Karpas-422 (cell line): ENCODE results near the gene ERBB2. TPM values are rescaled to one million over a fixed set of nuclear protein-coding genes. Genes with fewer than 3 reads are reported as not detected.

Source experiments
- DNase-seq: peaks from one replicate; pipeline ENCODE4 v3.0.0-alpha.2; 2015
- H2AFZ ChIP-seq: fragments of 200-600 bp; sonication (generic); 2 replicates; pipeline ENCODE4 v1.6.1; 2014; ENCODE audit warnings: antibody characterized with exemption, low read length, mixed read lengths
- H3K27ac ChIP-seq: fragments of 200-600 bp; sonication (generic); 2 replicates; pipeline ENCODE4 v1.5.1; 2014; ENCODE audit warnings: mild to moderate bottlenecking, low read length, moderate library complexity
- H3K27me3 ChIP-seq: fragments of 200-600 bp; sonication (generic); 2 replicates; pipeline ENCODE4 v1.6.1; 2014; ENCODE audit warnings: low read length, mixed read lengths
- H3K36me3 ChIP-seq: fragments of 200-600 bp; sonication (generic); 2 replicates; pipeline ENCODE4 v1.6.1; 2014; ENCODE audit warnings: low read length, mixed read lengths; ENCODE audit not compliant: insufficient read depth
- H3K4me1 ChIP-seq: fragments of 200-600 bp; sonication (generic); 2 replicates; pipeline ENCODE4 v1.6.1; 2014; ENCODE audit warnings: mild to moderate bottlenecking, low read length, mixed read lengths
- H3K4me2 ChIP-seq: fragments of 200-600 bp; sonication (generic); 2 replicates; pipeline ENCODE4 v1.6.1; 2014; ENCODE audit warnings: low read length, low read depth, mild to moderate bottlenecking; ENCODE audit not compliant: poor library complexity, severe bottlenecking
- H3K4me3 ChIP-seq: fragments of 200-600 bp; sonication (generic); 2 replicates; pipeline ENCODE4 v1.5.1; 2014; ENCODE audit warnings: mild to moderate bottlenecking, antibody characterized with exemption, low read length, mixed read lengths
- H3K79me2 ChIP-seq: fragments of 200-600 bp; sonication (generic); 2 replicates; pipeline ENCODE4 v1.6.1; 2014; ENCODE audit warnings: mild to moderate bottlenecking, low read length, mixed read lengths
- H3K9ac ChIP-seq: fragments of 200-600 bp; sonication (generic); 2 replicates; pipeline ENCODE4 v1.6.0; 2014; ENCODE audit warnings: low read length
- H3K9me2 ChIP-seq: fragments of 200-600 bp; sonication (generic), shearing (Covaris generic); replicated peaks from 2 replicates; pipeline ENCODE4 v1.6.0; 2014; ENCODE audit warnings: mild to moderate bottlenecking, low read length, moderate library complexity; ENCODE audit not compliant: insufficient read depth
- H3K9me3 ChIP-seq: fragments of 300-700, 200-600 bp; sonication (generic); 2 replicates; pipeline ENCODE4 v1.6.1; 2014; ENCODE audit warnings: low read length, mixed read lengths
- H4K20me1 ChIP-seq: fragments of 200-600 bp; sonication (generic); 2 replicates; pipeline ENCODE4 v1.6.1; 2014; ENCODE audit warnings: mild to moderate bottlenecking, antibody characterized with exemption, low read length, low read depth; ENCODE audit not compliant: insufficient read depth
- total RNA-seq: library from RNA; depleted of rRNA; stranded (reverse); fragments of >200 nt; shearing (Covaris generic); gene quantifications from 2 replicates; pipeline ENCODE4 v1.2.3, GENCODE V29; 2014; ENCODE audit warnings: low replicate concordance

ERBB2 gene
- total RNA-seq, 1 experiment from 2014 or later, result 7.3 TPM

DNA sequence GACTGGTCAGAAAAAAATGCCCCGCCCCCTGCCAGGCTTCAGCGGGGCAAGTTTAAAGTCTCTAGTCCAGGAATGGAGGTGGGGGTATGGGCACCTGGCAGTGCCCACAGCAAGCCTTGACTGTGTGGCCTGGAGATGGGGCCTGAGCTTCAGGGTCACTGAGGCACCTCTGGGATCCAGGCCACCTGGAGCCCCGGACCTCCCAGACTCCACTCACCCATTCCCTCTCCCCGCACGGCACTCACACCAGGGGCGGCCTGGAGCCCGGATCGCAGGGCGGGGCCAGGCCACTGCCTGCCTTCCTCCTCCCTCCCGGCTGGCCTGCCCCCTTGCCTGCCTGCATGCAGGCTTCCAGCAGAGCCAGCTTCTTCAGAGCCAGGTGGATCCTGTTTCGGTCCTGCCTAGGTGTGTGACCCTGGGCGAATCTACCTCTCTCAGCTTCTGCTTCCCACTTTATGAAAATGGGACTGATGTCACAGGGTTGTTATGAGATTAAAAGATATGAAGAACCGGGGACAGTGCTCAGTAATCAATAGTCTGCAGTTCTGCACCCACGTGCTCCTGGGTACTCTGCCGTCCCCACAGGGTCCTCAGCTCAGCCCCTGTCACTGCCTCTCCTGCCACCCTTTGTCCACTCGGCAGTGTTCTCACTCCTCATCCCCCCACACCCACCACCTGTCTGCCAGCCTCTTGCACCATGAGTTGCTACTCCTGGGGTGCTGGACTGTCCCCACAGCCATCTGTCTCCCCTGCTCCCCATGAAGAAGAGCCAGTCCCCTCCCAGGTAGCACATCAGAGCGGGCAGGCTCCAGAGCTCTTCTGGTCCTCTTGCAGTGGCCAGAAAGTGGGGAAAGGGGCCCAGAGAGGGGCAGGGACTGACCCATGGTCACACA is 35.9 kb upstream of the ERBB2 start:
- H2AFZ ChIP-seq, result no peak overlapping the region
- H4K20me1 ChIP-seq, result no peaks in the 10 kb centered on the region; the same call in 1 of the 2 replicates
- no peak overlapping the region for H3K4me3 ChIP-seq
- H3K36me3 ChIP-seq, result no peaks in the 10 kb centered on the region
- no peaks in the 10 kb centered on the region for H3K79me2 ChIP-seq
- H3K4me2 ChIP-seq, result no peak overlapping the region
- H3K27ac ChIP-seq, result no peak overlapping the region
- no peaks in the 10 kb centered on the region for H3K27me3 ChIP-seq
- DNase-seq, result no peak
- no peaks in the 10 kb centered on the region for H3K9me3 ChIP-seq
- H3K4me1 ChIP-seq, result peaks cover 20% of the 10 kb centered on the region
- no peaks in the 10 kb centered on the region for H3K9me2 ChIP-seq
- no peak overlapping the region for H3K9ac ChIP-seq

DNA sequence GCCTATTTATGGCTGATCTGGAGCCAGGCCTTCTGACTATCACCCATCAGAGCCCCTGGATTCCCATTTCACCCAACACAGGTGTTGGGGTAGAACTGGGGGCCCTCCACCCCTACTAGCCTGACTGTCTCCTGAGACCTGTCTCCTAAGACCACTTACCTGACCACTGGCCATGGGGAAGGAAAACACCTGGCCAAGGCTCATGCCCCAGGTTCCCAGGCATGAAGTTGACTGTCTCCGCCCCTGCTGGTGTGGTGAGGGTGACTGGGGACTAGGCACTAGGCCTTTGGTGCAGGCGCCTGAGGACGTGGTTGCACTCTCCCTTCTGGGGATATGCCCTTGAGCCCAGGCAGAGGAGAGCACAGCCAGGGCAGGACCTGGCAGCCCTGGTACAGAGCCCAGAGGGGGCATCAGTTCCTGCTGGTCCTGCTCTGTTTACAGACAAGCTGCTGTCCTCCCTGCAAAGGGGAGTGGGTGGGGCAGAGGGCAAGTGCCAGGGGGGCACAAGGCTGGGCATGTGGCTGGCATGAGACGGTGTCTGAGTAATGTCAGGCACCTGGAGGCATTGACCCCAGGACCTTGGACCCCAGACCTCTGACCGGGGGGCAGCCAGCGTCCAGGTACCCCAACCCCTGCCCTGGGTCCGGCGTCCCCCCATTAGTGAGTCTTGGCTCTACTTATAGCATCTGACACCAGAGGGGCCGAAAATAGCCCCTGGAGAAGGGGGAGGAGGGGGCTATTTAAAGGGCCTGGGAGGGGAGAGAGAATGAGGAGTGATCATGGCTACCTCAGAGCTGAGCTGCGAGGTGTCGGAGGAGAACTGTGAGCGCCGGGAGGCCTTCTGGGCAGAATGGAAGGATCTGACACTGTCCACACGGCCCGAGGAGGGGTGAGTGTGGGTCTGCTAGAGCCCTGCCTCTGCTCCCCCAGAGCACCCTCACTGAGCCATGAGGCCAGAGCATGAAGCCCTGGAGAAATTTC is 35.0 kb upstream of the ERBB2 start, which contains the start of gene TCAP:
TSS of gene TCAP (plus strand) at position 769 of the 981 bp plus-strand sequence. CDS start at position 780, 11 bp downstream.
- H3K27ac ChIP-seq, result no peak within 1 kb of the TSS
- H3K4me2 ChIP-seq, result no peak within 1 kb of the TSS
- no peak within 1 kb of the TSS for H3K9ac ChIP-seq
- H3K9me3 ChIP-seq, result no peaks in the 10 kb centered on the region
- no peak within 1 kb of the TSS for H3K4me3 ChIP-seq
- H3K79me2 ChIP-seq, result no peaks in the 10 kb centered on the region
- no peak within 1 kb of the TSS for H2AFZ ChIP-seq
- H3K36me3 ChIP-seq, result no peaks in the 10 kb centered on the region
- H3K27me3 ChIP-seq, result no peaks in the 10 kb centered on the region
- no peaks in the 10 kb centered on the region; the same call in 1 of the 2 replicates for H4K20me1 ChIP-seq
- DNase-seq, result no peak
- peaks cover 18% of the 10 kb centered on the region for H3K4me1 ChIP-seq
- no peaks in the 10 kb centered on the region for H3K9me2 ChIP-seq

GRCh38 chr17:39665642-39666224 is 34.1 kb upstream of the ERBB2 start:
- Histone ChIP-seq H4K20me1 (no peaks in the 10 kb centered on the region; the same call in 1 of the 2 replicates), H3K9me3 (no peaks in the 10 kb centered on the region), H3K9ac (no peak overlapping the region), H3K36me3 (no peaks in the 10 kb centered on the region), H3K4me1 (peaks cover 18% of the 10 kb centered on the region), H3K4me2 (no peak overlapping the region), H2AFZ (no peak overlapping the region), H3K27ac (no peak overlapping the region), H3K4me3 (no peak overlapping the region), H3K9me2 (no peaks in the 10 kb centered on the region), H3K79me2 (no peaks in the 10 kb centered on the region), H3K27me3 (no peaks in the 10 kb centered on the region)
- DNase-seq, result peak; percentile 61

DNA sequence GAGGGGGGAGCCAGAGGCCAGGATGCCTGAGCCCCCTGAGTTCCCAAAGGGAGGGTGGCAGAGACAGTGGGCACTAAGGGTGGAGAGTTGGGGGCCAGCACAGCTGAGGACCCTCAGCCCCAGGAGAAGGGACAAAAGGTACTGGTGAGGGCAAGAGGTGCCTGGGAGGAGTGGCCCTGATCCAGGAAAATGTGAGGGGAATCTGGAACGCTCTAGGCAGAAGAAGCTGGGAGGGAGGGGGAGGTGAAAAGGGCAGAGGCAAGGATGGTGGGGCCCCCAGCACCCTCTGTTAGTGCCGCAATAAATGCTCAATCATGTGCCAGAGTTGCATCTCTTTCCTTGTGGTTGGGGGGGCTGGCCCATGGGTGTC is 33.6 kb upstream of the ERBB2 start:
- peaks cover 18% of the 10 kb centered on the region for H3K4me1 ChIP-seq
- no peaks in the 10 kb centered on the region for H3K79me2 ChIP-seq
- H3K27ac ChIP-seq, result no peak overlapping the region
- no peaks in the 10 kb centered on the region for H3K9me2 ChIP-seq
- H3K36me3 ChIP-seq, result no peaks in the 10 kb centered on the region
- H4K20me1 ChIP-seq, result no peaks in the 10 kb centered on the region; the same call in 1 of the 2 replicates
- no peaks in the 10 kb centered on the region for H3K27me3 ChIP-seq
- DNase-seq, result no peak
- no peak overlapping the region for H3K4me2 ChIP-seq
- no peak overlapping the region for H3K4me3 ChIP-seq
- H3K9ac ChIP-seq, result no peak overlapping the region
- H3K9me3 ChIP-seq, result no peaks in the 10 kb centered on the region
- H2AFZ ChIP-seq, result no peak overlapping the region

GRCh38 chr17:39666601-39667261 is 33.1 kb upstream of the ERBB2 start:
- Histone ChIP-seq H3K36me3 (no peaks in the 10 kb centered on the region), H2AFZ (no peak overlapping the region), H3K4me3 (no peak overlapping the region), H3K4me2 (no peak overlapping the region), H4K20me1 (no peaks in the 10 kb centered on the region; the same call in 1 of the 2 replicates), H3K27me3 (no peaks in the 10 kb centered on the region), H3K9me3 (no peaks in the 10 kb centered on the region), H3K79me2 (no peaks in the 10 kb centered on the region), H3K9me2 (no peaks in the 10 kb centered on the region), H3K9ac (no peak overlapping the region), H3K27ac (no peak overlapping the region), H3K4me1 (peaks cover 19% of the 10 kb centered on the region)
- no peak for DNase-seq

DNA sequence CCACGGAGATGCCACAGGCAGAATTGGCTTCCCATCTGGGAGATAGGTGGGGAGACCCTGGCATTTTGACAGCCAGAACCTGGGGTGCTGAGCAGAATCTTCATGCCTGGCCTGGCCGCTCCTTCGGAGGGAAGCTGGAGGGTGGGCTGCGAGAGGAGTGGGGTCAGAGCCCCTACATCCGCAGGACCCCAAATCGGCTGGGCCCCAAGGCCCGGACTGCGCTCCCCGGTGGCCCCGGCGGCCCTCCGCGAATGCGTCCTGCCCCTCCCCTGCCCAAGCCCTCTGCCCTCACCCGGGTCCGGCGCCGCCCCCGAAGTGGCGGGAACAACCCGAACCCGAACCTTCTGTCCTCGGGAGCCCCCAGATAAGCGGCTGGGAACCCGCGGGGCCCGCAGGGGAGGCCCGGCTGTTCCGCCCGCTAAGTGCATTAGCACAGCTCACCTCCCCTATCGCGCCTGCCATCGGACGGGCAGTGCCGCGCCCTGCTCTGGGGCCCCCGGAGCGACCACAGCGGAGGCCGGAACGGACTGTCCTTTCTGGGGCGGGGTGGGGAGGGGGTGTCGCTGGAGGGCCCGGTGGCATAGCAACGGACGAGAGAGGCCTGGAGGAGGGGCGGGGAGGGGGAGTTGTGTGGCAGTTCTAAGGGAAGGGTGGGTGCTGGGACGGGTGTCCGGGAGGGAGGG is 32.5 kb upstream of the ERBB2 start:
- peak overlapping the region; percentile 66 for H3K9ac ChIP-seq
- no peaks in the 10 kb centered on the region for H3K27me3 ChIP-seq
- no peaks in the 10 kb centered on the region for H3K36me3 ChIP-seq
- H3K4me1 ChIP-seq, result peaks cover 25% of the 10 kb centered on the region
- no peaks in the 10 kb centered on the region; the same call in 1 of the 2 replicates for H4K20me1 ChIP-seq
- no peaks in the 10 kb centered on the region for H3K9me2 ChIP-seq
- no peak overlapping the region for H3K27ac ChIP-seq
- peak overlapping the region; percentile 66; the same call in 1 of the 2 replicates for H3K4me3 ChIP-seq
- peak overlapping the region; percentile 58 for H3K4me2 ChIP-seq
- no peaks in the 10 kb centered on the region for H3K9me3 ChIP-seq
- H3K79me2 ChIP-seq, result no peaks in the 10 kb centered on the region
- no peak overlapping the region for H2AFZ ChIP-seq
- peak; percentile 55 for DNase-seq
